Breast epithelium (tissue), 3 donors: ENCODE data around the gene MAGI3.

Experiments
- CTCF ChIP-seq, 3 donors: fragments of 450-650 bp; IDR thresholded peaks; one replicate each; pipeline ENCODE4 v1.5.1; 2016 to 2017; ENCODE audit warnings: antibody characterized with exemption in 3 of 3, mild to moderate bottlenecking in 3 of 3, moderate library complexity in 3 of 3
- POLR2A ChIP-seq: fragments of 450-650 bp; IDR thresholded peaks from one replicate; pipeline ENCODE4 v1.6.1; 2016; ENCODE audit warnings: antibody characterized with exemption, mild to moderate bottlenecking, moderate library complexity
- POLR2AphosphoS5 ChIP-seq, 3 donors: sonication (generic); formaldehyde crosslinking; IDR thresholded peaks; one replicate each; pipeline ENCODE4 v1.6.1; 2017; ENCODE audit warnings: antibody characterized with exemption in 3 of 3

- TF ChIP-seq POLR2A: no peak
- no peak for TF ChIP-seq CTCF (IDR thresholded peaks at IDR 0.05)
- no peak for TF ChIP-seq POLR2AphosphoS5 (IDR thresholded peaks at IDR 0.05)
Measured at GRCh38 chr1:113392541-113393128, 2.3 kb downstream of the MAGI3 start.
